GM12878 (cell line): ENCODE results near the gene NCF2. TPM values are rescaled to one million over a fixed set of nuclear protein-coding genes. Genes with fewer than 3 reads are reported as not detected.
A peak's percentile ranks its signal among the peaks of the same experiment; 100 is the strongest.

Experiments used
- ATAC-seq: fragments of 200-7000 bp; cut with Tn5 transposase; 3 replicates; pipeline ENCODE4 v1.9.1; 2020; ENCODE audit warnings: mild to moderate bottlenecking, moderate library complexity
- BruUV-seq: library from RNA; stranded (reverse); fragments of 400-500 nt; replicated peaks from 2 replicates; lab custom pipeline; 2021; lab: Mats Ljungman, UMichigan
- CTCF ChIA-PET: fragments of 300-600 bp; sonication (Branson Sonifier 250); formaldehyde crosslinking; extraction: SDS; loops from one replicate; lab custom pipeline; 2021; ENCODE audit warnings: inconsistent platforms; lab: Yijun Ruan, JAX
- POLR2A ChIA-PET: fragments of 350-600 bp; formaldehyde crosslinking; extraction: SDS; loops from one replicate; lab custom pipeline; 2021; ENCODE audit warnings: inconsistent platforms; lab: Charles Lee
- RAD21 ChIA-PET: fragments of 300-600 bp; sonication (Branson Sonifier 250); formaldehyde crosslinking; loops from one replicate; lab custom pipeline; 2023; ENCODE audit warnings: antibody characterized with exemption; ENCODE audit not compliant: unreplicated experiment; lab: Charles Lee
- SMC1A ChIA-PET: fragments of 300-600 bp; sonication (Branson Sonifier 250); formaldehyde crosslinking; loops from one replicate; lab custom pipeline; 2023; ENCODE audit not compliant: unreplicated experiment, uncharacterized antibody; lab: Charles Lee
- DNase-seq: peaks from one replicate; pipeline ENCODE4 v3.0.0-alpha.2; 2011; ENCODE audit warnings: low read depth, low spot score
- FAIRE-seq: peaks from 3 replicates; lab custom pipeline; 2011; peaks lifted over from hg19 to GRCh38; lab: Jason Lieb, UNC
- H2AFZ ChIP-seq: 2 replicates; pipeline ENCODE4 v1.6.0; 2011; ENCODE audit warnings: low read depth, low read length, control low read depth; ENCODE audit not compliant: control insufficient read depth
- H3K27ac ChIP-seq: 2 replicates; pipeline ENCODE4 v1.5.1; 2011; ENCODE audit warnings: control low read depth; ENCODE audit not compliant: control insufficient read depth, insufficient read depth
- H3K27me3 ChIP-seq, 2 experiments: replicated peaks in 1 of 2; 2 replicates each; pipeline versions ENCODE4 v1.6.0 to v1.6.1; 2011; ENCODE audit warnings: low read length in 1 of 2; ENCODE audit not compliant: control insufficient read depth in 2 of 2, insufficient read depth in 2 of 2
- H3K36me3 ChIP-seq, 2 experiments: 2 replicates each; pipeline ENCODE4 v1.5.1; 2011; ENCODE audit warnings: low read length in 1 of 2; ENCODE audit not compliant: control insufficient read depth in 2 of 2, insufficient read depth in 2 of 2
- H3K4me1 ChIP-seq: 2 replicates; pipeline ENCODE4 v1.6.1; 2011; ENCODE audit warnings: mild to moderate bottlenecking, low read length, moderate library complexity, mixed read lengths; ENCODE audit not compliant: control insufficient read depth, insufficient read depth
- H3K4me2 ChIP-seq: 2 replicates; pipeline ENCODE4 v1.6.0; 2011; ENCODE audit warnings: control low read depth; ENCODE audit not compliant: control insufficient read depth, insufficient read depth
- H3K4me3 ChIP-seq: fragments of 200-600 bp; sonication (generic); 2 replicates; pipeline ENCODE4 v1.5.1; 2016
- H3K79me2 ChIP-seq: 2 replicates; pipeline ENCODE4 v1.6.0; 2011; ENCODE audit warnings: low read length; ENCODE audit not compliant: control insufficient read depth, insufficient read depth
- H3K9ac ChIP-seq: 2 replicates; pipeline ENCODE4 v1.8.0; 2011; ENCODE audit warnings: low read length, control low read depth, mixed read lengths; ENCODE audit not compliant: control insufficient read depth, insufficient read depth
- H3K9me3 ChIP-seq: replicated peaks from 3 replicates; pipeline ENCODE4 v1.5.1; 2011; ENCODE audit warnings: mild to moderate bottlenecking, low read length; ENCODE audit not compliant: control insufficient read depth, insufficient read depth
- H4K20me1 ChIP-seq: 2 replicates; pipeline ENCODE4 v1.6.0; 2011; ENCODE audit not compliant: control insufficient read depth, insufficient read depth
- BCL11A ChIP-seq: IDR thresholded peaks from 2 replicates; pipeline ENCODE4 v1.6.1; 2011; ENCODE audit warnings: low read depth, low read length
- BHLHE40 ChIP-seq, 2 experiments: fragments of 450-650 bp in 1 of 2; IDR thresholded peaks; 2 replicates each; pipeline ENCODE4 v1.6.1; 2011 to 2017; ENCODE audit warnings: low read depth in 2 of 2, borderline replicate concordance in 1 of 2, improper control_type of control experiment in 1 of 2, low read length in 1 of 2, mild to moderate bottlenecking in 1 of 2
- CREM ChIP-seq: IDR thresholded peaks from 2 replicates; pipeline ENCODE4 v1.6.1; 2014; ENCODE audit warnings: antibody characterized with exemption, low read depth
- CTCF ChIP-seq, 3 experiments: IDR thresholded peaks in 2 of 3; conservative IDR thresholded peaks in 1 of 3; 2 replicates each; pipeline ENCODE4 v1.5.1; 2011; ENCODE audit warnings: low read depth in 3 of 3, low read length in 3 of 3, mild to moderate bottlenecking in 3 of 3, control low read depth in 2 of 3, moderate library complexity in 2 of 3, inconsistent platforms in 1 of 3, mixed read lengths in 1 of 3; ENCODE audit not compliant: control insufficient read depth in 2 of 3, insufficient read depth in 1 of 3; ENCODE audit errors: extremely low read depth in 1 of 3
- DPF2 ChIP-seq: fragments of 450-650 bp; IDR thresholded peaks from 2 replicates; pipeline ENCODE4 v1.6.1; 2017; ENCODE audit warnings: mild to moderate bottlenecking
- EGR1 ChIP-seq, 2 experiments: IDR thresholded peaks; 1 replicate in 1 of 2; 2 replicates in 1 of 2; pipeline ENCODE4 v1.6.1; 2011 to 2012; ENCODE audit warnings: low read depth in 2 of 2, low read length in 2 of 2, borderline replicate concordance in 1 of 2, mild to moderate bottlenecking in 1 of 2, moderate library complexity in 1 of 2
- EP300 ChIP-seq, 2 experiments: fragments of 150-350 bp in 1 of 2; IDR thresholded peaks; 2 replicates each; pipeline ENCODE4 v1.6.1; 2011 to 2012; ENCODE audit warnings: low read depth in 2 of 2, low read length in 2 of 2, borderline replicate concordance in 1 of 2, improper control_type of control experiment in 1 of 2, inconsistent platforms in 1 of 2; ENCODE audit not compliant: control insufficient read depth in 1 of 2
- ETV6 ChIP-seq, 2 experiments: fragments of 450-650 bp in 1 of 2; IDR thresholded peaks in 1 of 2; conservative IDR thresholded peaks in 1 of 2; 2 replicates each; pipeline ENCODE4 v1.6.1; 2014; ENCODE audit warnings: antibody characterized with exemption in 1 of 2, borderline replicate concordance in 1 of 2, low read depth in 1 of 2, mild to moderate bottlenecking in 1 of 2, moderate library complexity in 1 of 2
- HDAC6 ChIP-seq: fragments of 200-600 bp; sonication (generic); IDR thresholded peaks from one replicate; pipeline ENCODE4 v1.8.0; 2017; ENCODE audit warnings: antibody characterized with exemption; ENCODE audit not compliant: unreplicated experiment
- IKZF2 ChIP-seq, 2 experiments: fragments of 450-650 bp; IDR thresholded peaks; 2 replicates each; pipeline ENCODE4 v1.6.1; 2017; ENCODE audit warnings: mild to moderate bottlenecking in 2 of 2, moderate library complexity in 2 of 2
- NBN ChIP-seq: fragments of 450-650 bp; IDR thresholded peaks from 2 replicates; pipeline ENCODE4 v1.6.1; 2016
- NFIC ChIP-seq: IDR thresholded peaks from 2 replicates; pipeline ENCODE4 v1.6.1; 2012; ENCODE audit warnings: low read depth, mild to moderate bottlenecking, inconsistent platforms, low read length, moderate library complexity
- NRF1 ChIP-seq: conservative IDR thresholded peaks from 2 replicates; pipeline ENCODE4 v1.6.1; 2011; ENCODE audit warnings: mild to moderate bottlenecking, low read depth, low read length, improper control_type of control experiment
- POU2F2 ChIP-seq: IDR thresholded peaks from 3 replicates; pipeline ENCODE4 v1.6.1; 2011; ENCODE audit warnings: low read depth, mild to moderate bottlenecking, low read length, borderline replicate concordance
- SMAD1 ChIP-seq: fragments of 450-650 bp; IDR thresholded peaks from 2 replicates; pipeline ENCODE4 v1.6.1; 2018; ENCODE audit warnings: mild to moderate bottlenecking, low read depth; ENCODE audit not compliant: partially characterized antibody
- SPI1 ChIP-seq: IDR thresholded peaks from 2 replicates; pipeline ENCODE4 v1.6.1; 2011; ENCODE audit warnings: low read depth, mild to moderate bottlenecking, low read length, moderate library complexity, borderline replicate concordance; ENCODE audit not compliant: insufficient read depth
- STAT1 ChIP-seq: fragments of 450-650 bp; conservative IDR thresholded peaks from 2 replicates; pipeline ENCODE4 v1.6.1; 2014; ENCODE audit warnings: antibody characterized with exemption, mild to moderate bottlenecking
- TCF7 ChIP-seq: IDR thresholded peaks from 2 replicates; pipeline ENCODE4 v1.6.1; 2014; ENCODE audit warnings: antibody characterized with exemption, borderline replicate concordance
- WGBS: methylation state at CpG from one replicate; pipeline ENCODE4 v1.1.6; 2016; ENCODE audit warnings: low lambda C conversion rate; ENCODE audit not compliant: insufficient replicate concordance, insufficient coverage; ENCODE audit errors: missing lambda C conversion rate; 5-methylcytosine and 5-hydroxymethylcytosine counted together
- in situ Hi-C: fragments of 300-500 bp; cut with MboI; formaldehyde crosslinking; loops from 9 replicates; pipeline ENCODE4 v1.14.3; 2018; ENCODE audit warnings: mixed read lengths
- intact Hi-C: fragments of 100-400 bp; cut with micrococcal nuclease; formaldehyde crosslinking; loops from one replicate; pipeline ENCODE4 v1.14.2; 2022; ENCODE audit not compliant: unreplicated experiment
- polyA plus RNA-seq, 11 experiments: library from polyadenylated mRNA; depleted of rRNA in 4 of 11; unstranded in 6 of 11; stranded (reverse) in 5 of 11; fragments of >200 nt; fragmentation: Nextera tagmentation in 4 of 11; fragmentation: Illumina TruSeq in 1 of 11; extraction: Ambion mirVana in 4 of 11; extraction: Trizol in 1 of 11; gene quantifications; 1 replicate in 1 of 11; 2 replicates in 10 of 11; pipeline versions ENCODE4 v1.2.1 to v1.2.3, GENCODE V29; 2011 to 2016; ENCODE audit warnings: inconsistent platforms in 2 of 11, missing spikeins in 2 of 11, low read depth in 1 of 11
- total RNA-seq, 4 experiments: library from RNA; depleted of rRNA in 3 of 4; stranded (reverse); fragments of >200 nt in 3 of 4; fragmentation: Illumina TruSeq in 1 of 4; extraction: Trizol in 1 of 4; gene quantifications; 2 replicates each; pipeline versions ENCODE4 v1.2.1 to v1.2.3, GENCODE V29; 2013 to 2021
- TF ChIP-seq, protein P1 (sequence below): IDR thresholded peaks from 2 replicates; pipeline ENCODE4 v1.6.1; 2012; ENCODE audit warnings: low read length, inconsistent platforms

The NCF2 gene
- total and polyA plus RNA-seq, 10 of the 15 experiments (the other 5 are each of a cell fraction or from before 2014, with no cell fraction given) = 31.4 to 256 (median 77.1) TPM

GRCh38 chr1:183595537-183595936, 5.3 kb upstream of the NCF2 start (continued):
- no peak for TF ChIP-seq CTCF (IDR thresholded peaks at IDR 0.05 in 2 of 3, conservative IDR thresholded peaks at IDR 0.05 in 1 of 3; ENCODE audit: control insufficient read depth in 2 of 3, extremely low read depth in 1 of 3, insufficient read depth in 1 of 3, low read depth in 3 of 3, low read length in 3 of 3)
- TF ChIP-seq NRF1 = no peak
- TF ChIP-seq BHLHE40 (IDR thresholded peaks at IDR 0.05; ENCODE audit: borderline replicate concordance in 1 of 2, low read depth in 2 of 2, low read length in 1 of 2) = no peak
- TF ChIP-seq, all 136 proteins: peak for 0

DNA sequence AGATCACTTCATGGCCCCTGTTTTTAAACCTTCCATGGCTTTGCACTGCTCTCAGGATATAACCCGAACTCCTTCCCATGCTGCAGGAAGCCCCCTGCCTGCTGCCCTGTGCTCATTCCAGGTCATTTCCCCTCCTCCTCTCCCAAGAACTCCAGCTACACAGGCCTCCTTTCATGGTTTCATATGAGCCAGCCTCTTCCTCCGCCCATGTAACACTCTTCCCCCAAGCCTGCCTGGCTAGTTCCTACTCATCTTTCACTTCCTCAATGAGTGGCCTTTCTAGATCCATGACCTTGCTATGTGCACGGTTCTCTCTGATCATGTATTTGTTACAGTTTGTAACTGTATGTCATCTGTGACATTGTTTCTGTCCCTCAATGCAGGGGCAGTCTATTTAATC, 3.1 kb upstream of the NCF2 start:
- H4K20me1 ChIP-seq = no peaks in the 10 kb centered on the region
- intact Hi-C loops = loop anchor here (5.0 kb wide), 1 partner anchor 304 kb away; no protein-coding TSS in a partner anchor
- H3K4me1 ChIP-seq = peaks cover 55% of the 10 kb centered on the region
- ChIA-PET RAD21 (interaction anchor here (4.1 to 9.5 kb wide), 2 partner anchors 8 to 15 kb away, joined by 24 to 188 read pairs; no protein-coding TSS in a partner anchor), SMC1A (interaction anchor here (0.7 to 11.7 kb wide), 5 partner anchors 10 to 120 kb away, joined by 3 to 363 read pairs (median 3); no protein-coding TSS in a partner anchor), CTCF (interaction anchor here (1.1 to 8.9 kb wide), 3 partner anchors 13 to 41 kb away, joined by 5 to 152 read pairs (median 5); no protein-coding TSS in a partner anchor), POLR2A (interaction anchor here (1.1 to 12.1 kb wide), 4 partner anchors 13 to 318 kb away, joined by 3 to 199 read pairs (median 3); partner anchors contain the start of gene SMG7)
- ATAC-seq = peak; percentile 58
- H2AFZ ChIP-seq = peak overlapping the region; percentile 42; the same call in 1 of the 2 replicates
- H3K9me3 ChIP-seq = no peaks in the 10 kb centered on the region; the same call in 2 of the 3 replicates
- no peaks in the 10 kb centered on the region for H3K36me3 ChIP-seq
- no peak for FAIRE-seq
- BruUV-seq = no TSS peak
- H3K4me2 ChIP-seq = peak overlapping the region; percentile 67
- peak overlapping the region; percentile 0; the same call in 1 of the 2 replicates for H3K4me3 ChIP-seq
- no peak overlapping the region for H3K9ac ChIP-seq
- in situ Hi-C loops = no loop called here
- peak overlapping the region; percentile 71 for H3K27ac ChIP-seq
- H3K79me2 ChIP-seq = peaks cover 10% of the 10 kb centered on the region
- DNase-seq = peak; percentile 68
- H3K27me3 ChIP-seq = no peaks in the 10 kb centered on the region
- 6% methylated on average over 3 of the region's 3 CpGs for WGBS
- TF ChIP-seq DPF2 (peak; percentile 92), STAT1 (no peak), SPI1 (peak; percentile 96), SMAD1 (no peak), BCL11A (peak; percentile 68), CREM (peak; percentile 64; the same call in 1 of the 2 replicates), ETV6 (conservative IDR thresholded peaks at IDR 0.05 in 1 of 2, IDR thresholded peaks at IDR 0.05 in 1 of 2; ENCODE audit: borderline replicate concordance in 1 of 2, low read depth in 1 of 2) (peak in 1 of 2 experiments; percentile 97; a peak in 2 of 4 replicates), NFIC (peak; percentile 79), TCF7 (no peak), EGR1 (IDR thresholded peaks at IDR 0.05; ENCODE audit: borderline replicate concordance in 1 of 2, low read depth in 2 of 2, low read length in 2 of 2) (peak in 1 of 2 experiments; percentile 47; a peak in 1 of 3 replicates), NBN (peak; percentile 67; the same call in 1 of the 2 replicates), EP300 (IDR thresholded peaks at IDR 0.05; ENCODE audit: borderline replicate concordance in 1 of 2, control insufficient read depth in 1 of 2, low read depth in 2 of 2, low read length in 2 of 2) (peak in 1 of 2 experiments; percentile 43; a peak in 1 of 4 replicates), HDAC6 (no peak), POU2F2 (peak; percentile 36; the same call in 1 of the 3 replicates), IKZF2 (IDR thresholded peaks at IDR 0.05) (peak; percentile 93 to 94)
- TF ChIP-seq, protein P1, sequence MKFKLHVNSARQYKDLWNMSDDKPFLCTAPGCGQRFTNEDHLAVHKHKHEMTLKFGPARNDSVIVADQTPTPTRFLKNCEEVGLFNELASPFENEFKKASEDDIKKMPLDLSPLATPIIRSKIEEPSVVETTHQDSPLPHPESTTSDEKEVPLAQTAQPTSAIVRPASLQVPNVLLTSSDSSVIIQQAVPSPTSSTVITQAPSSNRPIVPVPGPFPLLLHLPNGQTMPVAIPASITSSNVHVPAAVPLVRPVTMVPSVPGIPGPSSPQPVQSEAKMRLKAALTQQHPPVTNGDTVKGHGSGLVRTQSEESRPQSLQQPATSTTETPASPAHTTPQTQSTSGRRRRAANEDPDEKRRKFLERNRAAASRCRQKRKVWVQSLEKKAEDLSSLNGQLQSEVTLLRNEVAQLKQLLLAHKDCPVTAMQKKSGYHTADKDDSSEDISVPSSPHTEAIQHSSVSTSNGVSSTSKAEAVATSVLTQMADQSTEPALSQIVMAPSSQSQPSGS = 0 out of 2 replicates have a peak, but pooled peaks have one; percentile 46
